ENCODE measurements around the gene NTNG1. TPM values are rescaled to one million over a fixed set of nuclear protein-coding genes. Genes with fewer than 3 reads are reported as not detected.

Gene NTNG1
- total RNA-seq, 1 donor from 2014 or later, result 0.79 TPM

DNA sequence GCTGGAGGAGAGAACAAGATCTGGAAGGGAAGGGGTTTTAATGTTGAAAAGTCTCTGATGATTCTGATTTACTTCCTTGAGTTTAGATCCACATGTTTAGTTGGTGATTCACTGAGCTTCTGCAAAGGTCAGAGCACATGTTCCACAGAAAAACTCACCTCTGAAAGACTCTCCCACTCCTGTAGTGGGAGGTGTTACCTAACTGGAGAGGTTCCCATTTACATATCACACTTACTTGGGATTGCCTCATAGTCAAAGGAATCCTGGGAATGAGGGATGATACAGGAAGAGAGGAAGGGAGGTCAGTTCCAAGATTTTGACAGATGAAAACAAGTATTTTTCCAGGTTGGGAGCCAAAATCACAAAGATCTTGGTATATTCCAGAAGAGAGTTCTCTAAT, 2.7 kb upstream of the NTNG1 start:
- no peak overlapping the region for H3K4me2 ChIP-seq

GRCh38 chr1:107138767-107139445, 1.9 kb upstream of the NTNG1 start:
- Histone ChIP-seq H3F3A (ENCODE audit: low read depth) (no peaks in the 10 kb centered on the region), H3K9me3 (ENCODE audit: low read depth) (no peaks in the 10 kb centered on the region), H2AFZ (replicated peaks) (no peak overlapping the region), H3K27me3 (peaks cover 42% of the 10 kb centered on the region), H3K4me2 (no peak overlapping the region), H3K4me1 (peaks cover 5% of the 10 kb centered on the region), H3K9ac (no peak overlapping the region), H3K27ac (no peak overlapping the region), H3K36me3 (no peaks in the 10 kb centered on the region), H4K20me1 (ENCODE audit: low read depth) (no peaks in the 10 kb centered on the region), H3K79me2 (ENCODE audit: low read depth) (no peaks in the 10 kb centered on the region), H3K4me3 (no peak overlapping the region)
- Mint-ChIP-seq H3K27me3 (ENCODE audit: insufficient read depth, low read depth) (peaks cover 21% of the 10 kb centered on the region), H3K4me3 (peak overlapping the region; percentile 93), H3K9me3 (no peaks in the 10 kb centered on the region), H3K36me3 (no peaks in the 10 kb centered on the region), H3K4me1 (peaks cover 10% of the 10 kb centered on the region), H3K27ac (no peak overlapping the region)
- TF ChIP-seq EZH2 (IDR thresholded peaks at IDR 0.05), result no peak
- no peak for TF ChIP-seq EZH2phosphoT487 (IDR thresholded peaks at IDR 0.05)
- TF ChIP-seq CTCF (IDR thresholded peaks at IDR 0.05), result no peak
- DNase-seq (ENCODE audit: low spot score), result no peak

More for the DNA sequence above, 2.7 kb upstream of the NTNG1 start:
- Mint-ChIP-seq H3K4me3 (no peak overlapping the region), H3K27me3 (ENCODE audit: insufficient read depth, low read depth) (peaks cover 21% of the 10 kb centered on the region), H3K4me1 (peaks cover 10% of the 10 kb centered on the region), H3K27ac (no peak overlapping the region), H3K36me3 (no peaks in the 10 kb centered on the region), H3K9me3 (no peaks in the 10 kb centered on the region)
- no peak for DNase-seq (ENCODE audit: low spot score)
- Histone ChIP-seq H3K27me3 (peaks cover 42% of the 10 kb centered on the region), H3K36me3 (no peaks in the 10 kb centered on the region), H3K9ac (no peak overlapping the region), H3K4me1 (peaks cover 5% of the 10 kb centered on the region), H3K4me3 (no peak overlapping the region), H3F3A (ENCODE audit: low read depth) (no peaks in the 10 kb centered on the region), H3K79me2 (ENCODE audit: low read depth) (no peaks in the 10 kb centered on the region), H3K27ac (no peak overlapping the region), H4K20me1 (ENCODE audit: low read depth) (no peaks in the 10 kb centered on the region), H3K9me3 (ENCODE audit: low read depth) (no peaks in the 10 kb centered on the region), H2AFZ (replicated peaks) (no peak overlapping the region)
- TF ChIP-seq EZH2 (IDR thresholded peaks at IDR 0.05), result no peak
- TF ChIP-seq CTCF (IDR thresholded peaks at IDR 0.05), result no peak
- no peak for TF ChIP-seq EZH2phosphoT487 (IDR thresholded peaks at IDR 0.05)

GRCh38 chr1:107139833-107140702, 771 bp upstream of the NTNG1 start:
- Histone ChIP-seq H3F3A (ENCODE audit: low read depth) (no peaks in the 10 kb centered on the region), H3K9ac (no peak overlapping the region), H2AFZ (replicated peaks) (peak overlapping the region; percentile 78), H3K4me3 (peak overlapping the region; percentile 64), H3K4me2 (peak overlapping the region; percentile 90), H3K79me2 (ENCODE audit: low read depth) (no peaks in the 10 kb centered on the region), H3K4me1 (peaks cover 5% of the 10 kb centered on the region), H3K36me3 (no peaks in the 10 kb centered on the region), H3K27me3 (peaks cover 42% of the 10 kb centered on the region), H3K9me3 (ENCODE audit: low read depth) (no peaks in the 10 kb centered on the region), H3K27ac (no peak overlapping the region), H4K20me1 (ENCODE audit: low read depth) (no peaks in the 10 kb centered on the region)
- peak overlapping the region; percentile 93 for H3K4me3 Mint-ChIP-seq
- no peaks in the 10 kb centered on the region for H3K36me3 Mint-ChIP-seq
- peaks cover 10% of the 10 kb centered on the region for H3K4me1 Mint-ChIP-seq
- peak; percentile 35 for TF ChIP-seq EZH2 (IDR thresholded peaks at IDR 0.05)
- peak; percentile 25 for TF ChIP-seq EZH2phosphoT487 (IDR thresholded peaks at IDR 0.05)
- TF ChIP-seq CTCF (IDR thresholded peaks at IDR 0.05), result no peak
- H3K27ac Mint-ChIP-seq, result no peak overlapping the region
- peaks cover 21% of the 10 kb centered on the region for H3K27me3 Mint-ChIP-seq (ENCODE audit: insufficient read depth, low read depth)
- H3K9me3 Mint-ChIP-seq, result no peaks in the 10 kb centered on the region
- peak; percentile 69 for DNase-seq (ENCODE audit: low spot score)

Data from neural progenitor cell (in vitro differentiated cells).